NT2/D1 (cell line): Measurements from ENCODE around the gene LAMB1.

Experiments
- SUZ12 ChIP-seq: IDR thresholded peaks from 2 replicates; pipeline ENCODE4 v1.6.1; 2011; ENCODE audit not compliant: insufficient read length, insufficient read depth; ENCODE audit errors: extremely low read depth
- YY1 ChIP-seq: IDR thresholded peaks from 2 replicates; pipeline ENCODE4 v1.6.1; 2011; ENCODE audit not compliant: insufficient read length, insufficient read depth

DNA sequence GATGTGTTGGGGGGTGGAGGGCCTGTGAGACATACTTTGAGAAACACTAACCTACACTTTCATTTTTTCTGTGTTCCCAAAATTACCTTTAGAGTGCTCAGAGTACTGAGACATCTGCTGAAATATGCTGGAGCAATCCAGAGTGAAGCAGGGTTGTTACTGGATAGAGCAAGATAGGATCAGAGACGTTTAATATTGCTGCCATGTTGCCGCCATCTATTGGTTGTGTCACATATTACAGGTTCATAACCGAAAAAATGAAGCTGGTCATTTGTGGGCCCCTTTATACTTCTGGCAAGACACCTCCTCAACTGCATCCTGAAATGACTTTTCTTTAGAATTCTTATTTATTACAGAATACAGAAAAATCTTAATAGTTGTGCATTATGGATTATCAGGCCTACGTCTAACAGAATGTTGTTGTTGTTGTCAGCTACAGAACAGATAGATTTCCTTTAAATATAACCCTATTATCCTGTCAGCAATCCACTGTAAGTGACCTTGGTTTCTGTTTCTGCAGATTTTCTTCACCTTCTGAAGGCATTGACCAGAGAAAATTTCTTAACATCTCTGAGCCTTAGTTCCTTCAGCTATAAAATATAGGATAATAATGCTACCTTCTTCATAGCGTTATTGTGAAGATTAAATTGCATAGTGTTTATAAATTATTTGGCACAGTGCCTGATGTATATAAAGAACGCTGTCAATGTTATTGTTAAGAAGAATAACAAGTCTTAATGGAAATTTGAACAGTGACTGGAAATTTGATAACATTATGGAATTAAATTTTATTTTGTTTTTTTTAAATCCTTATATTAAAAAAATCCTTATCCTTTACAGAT, 128.1 kb downstream of the LAMB1 start:
- TF ChIP-seq SUZ12 (no peak), YY1 (no peak)
